GM19452 (cell line): ENCODE measurements around the gene HMCN1.

ENCODE experiments used
- ATAC-seq: cut with Tn5 transposase; IDR thresholded peaks from one replicate; pipeline ENCODE4 v1.9.1; 2021; ENCODE audit not compliant: unreplicated experiment

The HMCN1 gene

DNA sequence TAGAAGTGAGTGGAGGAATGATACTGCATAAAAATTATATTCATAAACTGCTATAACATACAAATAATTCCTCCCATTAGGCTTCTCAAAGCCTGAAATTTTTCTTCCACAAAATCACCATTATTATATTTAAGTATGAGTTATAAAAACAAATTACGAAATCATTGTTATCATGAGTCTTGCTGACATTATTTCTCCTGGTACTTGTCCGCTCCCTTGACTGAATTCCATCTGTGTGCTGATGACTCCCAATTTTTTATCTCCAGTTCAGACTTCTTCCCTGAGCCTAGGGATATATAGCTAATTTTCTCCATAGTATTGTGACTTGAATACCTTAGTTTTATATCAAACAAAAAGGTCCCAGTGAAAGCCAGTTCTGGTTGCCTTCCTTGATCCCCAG is 268.2 kb downstream of the HMCN1 start:
- no peak for ATAC-seq

DNA sequence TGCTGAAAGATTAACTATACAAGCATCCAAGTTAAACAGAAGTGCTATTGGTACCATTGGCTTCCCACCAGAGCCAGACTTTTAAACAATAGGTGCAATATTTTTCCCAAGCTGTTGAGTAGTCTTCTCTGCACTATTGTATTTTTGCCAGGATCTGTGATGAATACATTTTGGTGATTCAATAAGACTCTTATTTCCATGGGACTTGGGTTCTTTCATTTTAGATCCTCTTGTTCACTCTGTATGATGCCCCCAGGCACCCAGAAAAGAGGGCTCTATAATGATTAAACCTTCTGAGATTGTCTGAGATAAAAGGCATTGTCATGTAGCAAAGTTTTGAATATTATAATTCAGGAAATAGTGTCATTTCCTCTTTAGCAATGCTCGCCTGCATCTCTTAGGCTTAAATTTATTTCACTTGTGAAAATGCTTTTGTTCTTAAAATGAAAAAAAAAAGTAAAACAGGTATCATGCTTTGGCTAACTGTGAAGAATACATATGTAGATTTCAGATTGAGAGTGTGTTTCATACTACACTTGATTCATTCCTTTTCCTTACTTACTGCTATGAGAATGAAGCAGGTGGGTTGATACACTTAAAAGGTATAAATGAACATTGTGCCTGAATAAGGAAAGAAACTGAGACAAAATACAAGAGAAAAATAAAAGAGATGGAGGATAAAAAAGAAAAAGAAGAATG is 275.0 kb downstream of the HMCN1 start:
- ATAC-seq, result no peak

DNA sequence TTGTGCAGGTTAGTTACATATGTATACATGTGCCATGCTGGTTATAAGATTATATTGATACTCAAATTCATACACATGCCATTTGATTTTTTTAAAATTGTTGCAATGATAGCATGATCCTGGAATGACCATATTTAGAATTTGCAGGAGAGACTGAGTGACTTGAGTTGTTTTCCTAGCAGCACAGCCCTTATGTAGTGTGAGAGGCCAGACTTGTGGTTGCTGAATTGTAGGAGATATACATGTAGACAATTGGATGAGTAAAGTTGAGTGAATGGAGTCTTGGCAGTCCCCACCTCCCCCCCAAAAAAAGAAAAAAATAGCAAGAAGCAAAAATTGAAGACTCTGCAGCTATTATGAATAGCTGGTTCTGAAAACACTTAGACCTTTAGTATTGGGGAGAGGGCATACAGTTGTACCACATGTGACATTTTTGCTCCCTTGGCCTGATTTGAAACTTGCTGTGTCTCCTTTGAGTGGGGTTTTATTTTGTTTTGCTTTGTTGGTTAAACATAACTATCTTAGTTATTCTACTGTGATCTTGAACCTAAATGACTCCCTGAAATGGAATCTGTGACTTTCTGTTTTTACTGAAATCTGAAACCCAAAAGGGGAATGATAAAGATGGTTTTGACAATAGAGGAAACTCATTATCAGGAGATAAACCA is 280.3 kb downstream of the HMCN1 start:
- no peak for ATAC-seq

DNA sequence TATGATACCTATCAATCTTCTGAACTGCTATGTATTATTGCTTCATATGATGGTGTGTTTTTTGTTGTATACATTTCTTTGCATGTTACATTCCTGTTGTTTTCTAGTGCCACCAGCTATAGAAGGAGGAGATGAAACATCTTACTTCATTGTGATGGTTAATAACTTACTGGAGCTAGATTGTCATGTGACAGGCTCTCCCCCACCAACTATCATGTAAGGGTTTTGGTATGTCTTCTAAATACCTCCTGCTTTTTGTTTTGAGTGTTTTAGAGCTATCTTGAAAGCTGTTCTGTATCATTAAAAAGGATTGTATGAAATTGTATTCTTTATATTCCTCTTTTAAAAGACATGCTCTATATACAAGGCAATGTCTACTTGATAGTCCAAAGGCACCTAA is 282.7 kb downstream of the HMCN1 start:
- no peak for ATAC-seq

DNA sequence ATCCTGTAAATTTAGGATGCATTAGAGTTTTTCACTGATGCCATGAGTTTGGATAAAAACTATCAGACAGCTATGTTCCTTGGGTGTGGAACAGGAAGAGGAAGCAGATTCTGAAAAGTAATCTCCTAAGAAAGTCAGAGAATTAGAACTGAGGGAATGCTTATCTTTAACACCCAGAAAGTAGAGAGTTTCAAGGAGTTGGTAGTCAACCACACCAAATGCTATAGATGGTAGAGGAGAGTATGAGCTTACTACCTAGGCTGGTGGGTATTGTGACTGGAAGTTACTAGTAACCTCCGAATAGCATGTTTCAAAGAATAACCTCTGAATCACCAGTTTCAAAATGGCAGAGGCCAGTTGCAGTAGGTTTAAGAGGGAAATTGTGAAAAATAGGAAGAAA is 288.0 kb downstream of the HMCN1 start:
- ATAC-seq, result no peak

DNA sequence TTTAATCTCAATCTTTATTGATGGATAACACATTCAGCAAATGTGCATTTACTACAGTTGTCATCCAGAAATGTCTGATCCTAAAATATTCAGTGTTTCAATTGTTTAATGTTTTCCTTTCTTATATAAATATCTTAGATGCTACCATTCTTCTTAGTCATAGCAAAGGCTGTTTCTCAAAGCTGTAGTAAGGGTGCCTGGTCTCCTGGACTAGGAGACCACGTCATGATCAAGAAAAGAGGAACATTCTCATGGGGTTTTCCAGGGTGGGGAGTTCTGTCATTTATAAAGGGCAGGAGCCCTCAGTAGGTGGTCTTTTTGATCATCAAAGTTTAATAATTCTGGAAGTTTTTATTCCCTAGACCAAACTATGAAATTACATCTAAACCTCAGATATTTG is 292.8 kb downstream of the HMCN1 start:
- ATAC-seq, result no peak

DNA sequence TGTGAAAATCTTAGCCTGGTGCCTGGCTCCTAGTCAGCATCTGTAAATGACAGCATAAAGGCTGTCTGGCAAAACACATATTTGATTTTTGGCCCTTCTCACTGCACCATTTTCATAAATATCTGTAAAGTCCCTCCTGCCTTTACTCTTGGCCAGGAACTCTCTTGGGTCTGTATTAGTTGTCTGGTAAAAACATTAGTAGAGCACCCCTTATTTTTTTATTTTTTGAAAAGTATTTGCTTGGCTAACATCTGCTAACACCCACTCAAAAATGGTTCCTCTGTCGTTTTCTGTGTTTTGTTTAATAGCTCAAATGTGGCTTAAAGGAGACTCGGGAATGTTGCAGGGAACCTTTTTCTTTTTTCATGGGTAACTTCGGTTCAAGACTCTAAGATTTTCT is 293.4 kb downstream of the HMCN1 start:
- ATAC-seq, result no peak

DNA sequence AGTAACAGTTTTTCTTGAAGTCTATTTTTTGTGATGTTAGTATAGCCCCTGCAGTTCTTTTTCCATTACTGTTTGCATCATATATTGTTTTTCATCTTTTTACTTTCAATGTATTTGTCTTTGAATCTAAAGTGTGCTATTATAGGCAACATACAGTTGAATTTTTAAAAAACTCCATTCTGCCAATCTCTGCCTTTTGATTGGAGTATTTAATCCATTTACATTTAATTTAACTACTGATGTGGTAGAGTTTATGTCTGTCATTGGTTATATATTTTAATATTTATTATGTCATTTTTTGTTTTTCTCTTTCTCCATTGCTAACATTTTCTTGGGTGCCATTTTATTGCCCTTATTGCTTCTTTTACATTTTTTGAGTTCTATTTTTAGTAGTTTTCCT is 296.3 kb downstream of the HMCN1 start:
- ATAC-seq, result no peak

DNA sequence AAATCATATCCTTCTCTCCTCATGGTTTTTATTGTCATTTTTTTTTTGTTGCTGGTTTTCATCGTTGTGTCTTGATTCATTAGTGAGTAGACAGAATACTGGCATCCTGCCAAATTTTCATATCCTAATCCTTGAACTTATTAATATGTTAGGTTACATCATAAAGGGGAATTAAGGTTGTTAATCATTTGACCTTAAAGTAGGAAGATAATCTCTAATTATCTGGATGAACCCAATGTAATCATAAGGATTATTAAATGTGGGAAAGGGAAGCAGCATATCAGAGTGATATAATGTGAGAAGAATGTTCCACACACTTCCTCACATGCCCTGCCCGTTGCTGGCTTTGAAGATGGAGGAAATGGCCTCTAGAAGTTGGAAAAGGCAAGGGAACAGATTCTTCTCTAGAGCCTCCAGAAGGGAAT is 299.7 kb downstream of the HMCN1 start:
- ATAC-seq, result no peak

DNA sequence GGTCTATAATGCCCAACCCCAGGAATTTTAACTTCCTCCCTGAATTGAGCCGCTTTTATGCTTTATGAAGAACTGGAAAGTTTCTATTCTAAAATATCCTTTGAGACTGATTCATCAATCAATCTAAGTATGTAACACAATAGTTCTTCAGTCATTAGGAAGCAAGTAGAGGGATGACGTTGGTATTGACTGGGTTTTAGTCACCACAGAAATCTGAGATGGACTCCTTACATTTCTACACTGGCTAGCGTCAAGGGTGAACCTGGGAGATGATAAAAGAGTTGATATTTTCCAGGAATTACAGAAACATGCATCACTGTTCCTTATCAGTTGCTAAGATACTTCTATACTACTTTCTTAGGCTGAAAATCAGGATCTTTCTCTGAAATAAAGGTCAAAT is 308.0 kb downstream of the HMCN1 start:
- ATAC-seq, result no peak

DNA sequence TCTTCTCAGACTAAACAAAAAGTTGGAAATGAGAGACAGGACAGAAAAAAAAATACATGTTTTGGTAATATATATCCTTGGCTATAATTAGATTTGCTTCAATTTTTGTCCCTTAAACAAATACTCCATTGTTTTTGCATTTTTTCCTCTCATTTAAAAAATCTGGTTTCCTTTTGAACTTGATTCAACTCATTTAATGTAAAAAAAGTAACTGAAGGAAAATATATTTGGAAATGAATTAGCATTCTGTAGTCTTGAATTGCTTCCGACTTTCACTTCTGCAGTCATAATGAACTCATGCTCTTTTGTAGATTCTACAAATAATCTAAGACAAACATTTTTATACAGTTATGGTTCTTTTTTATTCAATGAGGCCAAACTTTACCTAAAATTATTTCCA is 309.1 kb downstream of the HMCN1 start:
- no peak for ATAC-seq

DNA sequence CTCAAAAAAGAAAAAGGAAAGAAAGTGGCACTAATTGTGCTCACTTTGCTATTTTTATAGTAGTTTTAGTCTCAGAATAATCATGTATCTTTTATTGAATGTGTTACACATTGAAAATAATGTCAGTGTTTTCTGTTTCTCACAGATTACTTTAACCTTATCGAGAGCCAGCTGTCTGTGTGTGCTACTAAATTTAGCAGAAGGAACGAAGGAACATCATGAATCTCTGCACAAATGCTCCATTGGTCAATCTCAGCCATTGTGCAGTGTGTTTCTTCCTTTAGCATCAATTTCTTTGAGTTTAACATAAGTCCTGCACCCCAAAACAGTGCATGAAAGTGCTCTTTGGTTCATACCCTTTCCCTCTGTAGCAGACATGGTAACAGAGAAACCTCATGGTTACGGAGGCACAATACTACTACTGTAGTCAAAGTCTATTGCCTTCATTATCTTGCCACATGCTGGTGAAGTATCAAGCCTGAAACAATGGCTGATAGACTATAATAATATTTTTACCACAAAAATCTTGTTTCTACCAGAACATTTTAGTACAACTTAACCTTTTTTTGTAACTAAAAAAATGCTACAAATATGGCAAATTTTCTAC is 310.0 kb downstream of the HMCN1 start:
- ATAC-seq, result no peak

DNA sequence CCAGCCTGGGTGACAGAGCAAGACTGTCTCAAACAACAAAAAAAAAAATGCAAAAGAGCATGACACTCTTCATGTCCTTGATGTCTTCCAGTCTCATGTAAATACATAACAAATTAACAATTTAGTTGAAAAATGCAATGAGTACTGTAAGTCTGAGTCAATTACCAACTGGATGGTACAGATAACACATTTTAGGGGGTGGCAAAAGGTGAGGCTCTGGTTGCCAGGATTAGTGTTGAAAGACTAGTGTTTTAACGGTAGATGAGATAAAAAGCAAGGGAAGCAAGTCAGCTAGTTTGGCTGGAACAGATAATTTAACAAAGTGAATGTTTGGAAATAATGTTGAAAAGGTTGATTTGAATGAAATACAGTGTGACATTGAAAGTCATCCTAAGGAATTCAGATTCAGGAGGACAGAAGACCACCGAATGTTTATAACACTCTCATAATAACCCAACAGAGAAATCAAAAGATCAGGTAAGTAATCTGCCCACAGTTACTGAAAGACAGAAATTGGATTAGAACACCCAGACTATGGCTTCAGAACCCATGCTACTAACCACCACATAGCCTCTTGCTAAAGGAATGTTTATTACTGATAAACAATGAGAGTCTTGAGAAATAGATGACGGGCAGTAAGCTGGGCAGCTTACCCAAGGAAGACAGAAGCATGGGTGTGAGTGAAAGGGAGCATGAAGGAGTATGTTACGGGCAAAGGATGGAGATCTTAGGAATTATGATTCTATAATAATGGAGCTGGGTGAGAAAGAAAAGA is 312.4 kb downstream of the HMCN1 start:
- ATAC-seq, result no peak

DNA sequence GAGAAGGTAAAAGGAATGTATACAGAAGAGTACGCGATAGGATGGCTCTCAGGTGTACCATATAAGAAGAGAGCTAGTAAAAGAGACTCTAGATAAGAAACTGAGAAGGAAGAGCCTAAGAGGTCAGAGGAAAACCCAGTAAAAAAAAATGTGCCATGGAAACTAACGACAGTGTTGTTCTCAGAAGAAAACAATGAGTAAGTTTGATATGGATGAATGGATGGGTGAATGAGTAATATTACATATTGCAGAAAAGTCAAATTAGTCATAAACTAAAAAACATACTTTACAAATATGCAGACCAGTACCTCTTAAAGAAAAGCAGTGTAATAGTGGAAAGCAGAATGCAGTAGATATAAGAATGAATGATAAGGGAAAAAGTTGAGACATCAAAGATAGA is 316.2 kb downstream of the HMCN1 start:
- no peak for ATAC-seq

DNA sequence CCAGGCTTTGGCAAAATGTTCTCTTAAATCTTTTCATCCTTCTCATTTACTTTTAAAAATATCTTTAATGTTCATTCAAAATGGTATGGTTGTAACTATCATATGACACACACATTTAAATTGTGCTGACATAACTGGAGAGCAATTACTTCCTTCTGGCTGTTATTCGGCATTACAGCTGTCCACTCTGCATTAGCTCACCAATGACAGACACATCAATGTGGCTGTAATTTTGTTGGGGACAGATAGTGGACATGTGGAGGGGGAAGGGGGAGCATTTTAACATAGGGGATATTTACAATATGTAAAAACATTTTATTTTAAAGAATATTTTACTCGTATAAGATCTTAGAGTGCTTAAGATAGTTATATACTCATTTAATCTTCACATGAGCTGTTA is 319.8 kb downstream of the HMCN1 start:
- ATAC-seq, result no peak

DNA sequence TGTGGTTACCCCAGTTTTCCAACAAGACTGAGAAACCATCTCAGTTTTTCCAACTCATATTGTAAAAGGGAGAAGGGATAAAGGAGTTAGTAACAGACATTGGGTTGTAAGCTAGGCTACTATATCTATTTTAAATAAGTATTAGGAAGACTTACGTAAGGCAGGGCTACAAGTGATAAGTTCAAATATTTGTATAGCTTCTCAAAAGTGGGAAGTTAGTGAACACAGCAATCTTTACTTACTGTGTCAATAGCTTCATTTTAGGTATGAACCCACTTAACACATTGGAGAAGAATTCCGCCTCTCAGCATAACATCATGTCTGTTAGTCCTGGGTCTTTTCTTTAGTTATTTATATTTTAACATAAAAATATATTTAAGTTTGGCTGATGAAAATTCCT is 320.7 kb downstream of the HMCN1 start:
- ATAC-seq, result no peak

DNA sequence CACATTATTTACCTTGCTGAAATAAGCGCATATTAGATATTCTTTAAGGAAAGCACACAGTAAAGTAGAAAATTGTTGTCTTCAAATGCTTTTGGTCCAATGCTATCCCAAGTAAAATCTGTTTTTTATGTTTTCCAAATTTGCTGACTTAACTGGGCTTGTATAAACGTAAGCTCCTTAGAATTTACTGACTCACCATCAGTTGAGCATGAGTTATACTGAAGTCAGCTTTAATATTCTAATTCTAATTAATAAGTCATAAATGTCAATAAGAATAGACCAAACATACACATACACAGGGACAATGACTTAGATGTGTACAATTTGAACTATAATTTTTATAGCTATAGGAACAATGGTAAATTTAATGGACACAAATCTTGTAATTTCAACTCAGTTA is 321.7 kb downstream of the HMCN1 start:
- ATAC-seq, result no peak

DNA sequence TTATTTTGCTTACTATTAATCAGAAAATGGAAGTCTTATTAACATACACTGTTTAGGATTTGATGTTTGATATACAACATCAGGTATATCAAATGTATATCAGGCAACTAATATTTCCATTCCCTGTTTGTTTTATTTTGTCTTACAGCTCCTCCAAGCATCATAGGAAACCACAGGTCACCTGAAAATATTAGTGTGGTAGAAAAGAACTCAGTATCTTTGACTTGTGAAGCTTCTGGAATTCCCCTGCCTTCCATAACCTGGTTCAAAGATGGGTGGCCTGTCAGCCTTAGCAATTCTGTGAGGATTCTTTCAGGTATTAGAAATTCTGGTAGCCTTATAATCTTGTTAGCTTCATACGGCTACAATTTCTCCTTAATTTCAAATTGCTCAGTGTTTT is 322.9 kb downstream of the HMCN1 start:
- no peak for ATAC-seq

DNA sequence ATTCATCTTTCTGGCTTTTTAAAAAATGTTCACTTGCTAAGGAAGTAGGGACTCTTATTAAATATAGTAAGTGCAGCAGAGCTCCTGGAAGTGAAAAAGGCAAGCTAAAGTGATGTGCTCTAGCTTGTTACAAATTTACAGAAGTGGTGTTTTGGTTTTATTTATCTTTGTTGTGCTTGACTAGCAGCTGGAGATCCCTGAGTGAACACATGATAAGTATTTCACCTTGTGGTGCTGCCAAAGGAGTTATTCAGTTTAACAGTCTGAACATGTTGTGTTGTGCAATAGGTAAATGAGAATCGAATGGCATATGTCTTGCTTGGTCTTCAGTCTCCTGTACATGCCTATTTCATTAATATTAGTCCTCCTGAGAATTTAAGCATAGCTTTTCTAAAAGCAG is 325.1 kb downstream of the HMCN1 start:
- no peak for ATAC-seq

DNA sequence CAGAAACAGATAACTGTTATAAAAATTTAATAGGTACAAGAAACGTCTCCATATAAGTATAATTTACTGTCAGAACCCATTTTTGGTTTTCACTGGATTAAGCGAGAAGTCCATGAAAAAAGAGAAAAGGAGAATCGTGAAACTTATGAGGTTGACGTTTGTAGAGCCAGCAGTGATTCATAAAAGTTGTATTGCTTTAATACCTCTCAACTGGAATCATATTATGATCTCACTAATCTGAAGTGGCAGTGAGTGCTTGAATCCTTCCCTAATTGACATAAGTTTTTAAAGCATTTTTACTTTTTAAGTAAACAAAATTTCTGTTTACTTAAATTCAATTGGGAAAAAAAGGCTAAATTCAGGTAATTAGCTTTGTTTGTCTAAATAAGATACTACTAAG is 325.6 kb downstream of the HMCN1 start:
- no peak for ATAC-seq

DNA sequence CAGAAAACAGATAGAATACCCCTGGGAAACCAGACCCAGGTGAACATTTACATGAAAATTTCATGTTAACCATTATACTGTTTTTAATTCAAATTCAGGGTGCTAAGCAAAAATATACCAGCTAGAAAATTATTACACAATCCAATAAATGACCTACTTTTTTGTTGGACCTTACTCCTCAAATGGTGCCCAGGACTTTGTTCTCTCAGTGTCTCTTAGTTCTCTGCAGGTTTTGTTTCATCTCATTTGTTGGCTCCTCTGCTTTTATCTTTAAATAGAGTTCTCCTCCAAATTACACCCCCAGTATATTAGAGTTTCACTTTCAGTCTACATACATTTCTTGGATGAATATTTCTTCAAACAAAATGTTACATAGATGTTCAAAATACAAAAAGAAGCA is 326.0 kb downstream of the HMCN1 start:
- no peak for ATAC-seq
